Ishikawa (cell line): ENCODE data around the gene DNAJC27.

Source experiments
- CEBPB ChIP-seq: IDR thresholded peaks from 2 replicates; pipeline ENCODE4 v1.6.1; 2012
- CREB1 ChIP-seq: IDR thresholded peaks from 2 replicates; pipeline ENCODE4 v1.6.1; 2012; ENCODE audit warnings: low read depth
- EGR1 ChIP-seq: IDR thresholded peaks from 2 replicates; pipeline ENCODE4 v1.6.1; 2012
- EP300 ChIP-seq: IDR thresholded peaks from 2 replicates; pipeline ENCODE4 v1.6.1; 2012; ENCODE audit warnings: borderline replicate concordance
- FOXM1 ChIP-seq: IDR thresholded peaks from 2 replicates; pipeline ENCODE4 v1.6.1; 2012; ENCODE audit warnings: low read depth, borderline replicate concordance
- NFIC ChIP-seq: IDR thresholded peaks from 2 replicates; pipeline ENCODE4 v1.6.1; 2012
- RAD21 ChIP-seq: IDR thresholded peaks from 2 replicates; pipeline ENCODE4 v1.6.1; 2012; ENCODE audit warnings: low read depth
- TAF1 ChIP-seq: IDR thresholded peaks from 2 replicates; pipeline ENCODE4 v1.6.1; 2012; ENCODE audit warnings: low read depth, mild to moderate bottlenecking
- TCF12 ChIP-seq: IDR thresholded peaks from 2 replicates; pipeline ENCODE4 v1.6.1; 2012; ENCODE audit warnings: low read depth
- TEAD4 ChIP-seq: IDR thresholded peaks from 2 replicates; pipeline ENCODE4 v1.6.1; 2012
- YY1 ChIP-seq: IDR thresholded peaks from 2 replicates; pipeline ENCODE4 v1.6.1; 2012; ENCODE audit warnings: low read depth
- ZBTB7A ChIP-seq: IDR thresholded peaks from 2 replicates; pipeline ENCODE4 v1.6.1; 2012; ENCODE audit warnings: low read depth
- TF ChIP-seq, protein P1 (sequence below): IDR thresholded peaks from 2 replicates; pipeline ENCODE4 v1.6.1; 2012
- TF ChIP-seq, protein P2 (sequence below): IDR thresholded peaks from 2 replicates; pipeline ENCODE4 v1.6.1; 2012
- TF ChIP-seq, protein P3 (sequence below): IDR thresholded peaks from 2 replicates; pipeline ENCODE4 v1.6.1; 2012; ENCODE audit warnings: low read depth, mild to moderate bottlenecking

DNAJC27 gene

DNA sequence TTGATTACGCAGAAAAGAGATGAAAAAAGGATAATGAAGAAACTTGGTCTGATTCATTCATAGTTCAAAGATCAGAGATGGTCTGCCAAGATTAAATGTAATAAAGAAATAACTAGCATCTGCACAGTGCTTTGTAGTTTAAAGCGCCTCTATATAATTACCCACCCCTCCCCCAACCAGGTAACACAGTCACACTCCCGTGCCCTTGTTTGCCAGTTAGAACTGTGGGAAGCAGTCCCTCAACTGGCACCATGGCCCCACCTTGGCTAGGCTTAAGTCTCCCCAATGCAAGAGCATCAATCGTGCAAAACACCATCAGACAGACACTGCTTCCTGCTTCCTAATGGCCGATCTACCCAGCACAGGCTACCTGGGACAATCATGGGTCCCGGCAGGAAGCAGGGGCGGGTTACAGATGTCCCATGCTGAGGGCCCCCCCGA, 63.3 kb downstream of the DNAJC27 start:
- TF ChIP-seq FOXM1 (no peak), TEAD4 (no peak)

DNA sequence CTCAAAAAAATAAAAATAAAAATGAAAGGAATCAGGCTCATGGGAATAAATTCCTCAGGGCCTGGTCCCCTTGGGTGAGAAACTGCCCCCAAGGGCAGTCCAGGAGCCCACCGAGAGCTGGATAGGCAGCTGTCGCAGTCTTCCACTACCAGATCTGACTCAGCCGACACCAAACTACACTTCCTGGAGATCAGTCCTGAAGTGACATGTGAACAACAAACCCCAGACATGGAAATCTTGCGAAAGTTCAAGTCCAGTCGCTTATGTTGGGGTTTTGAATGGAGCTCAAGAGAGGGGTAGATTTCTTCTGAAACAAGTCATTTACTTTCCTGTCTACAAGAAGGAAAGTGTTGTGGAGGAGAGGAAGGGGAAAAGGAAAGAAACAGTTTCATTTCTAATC, 64.6 kb downstream of the DNAJC27 start:
- TF ChIP-seq NFIC, result no peak
- TF ChIP-seq TEAD4, result no peak

DNA sequence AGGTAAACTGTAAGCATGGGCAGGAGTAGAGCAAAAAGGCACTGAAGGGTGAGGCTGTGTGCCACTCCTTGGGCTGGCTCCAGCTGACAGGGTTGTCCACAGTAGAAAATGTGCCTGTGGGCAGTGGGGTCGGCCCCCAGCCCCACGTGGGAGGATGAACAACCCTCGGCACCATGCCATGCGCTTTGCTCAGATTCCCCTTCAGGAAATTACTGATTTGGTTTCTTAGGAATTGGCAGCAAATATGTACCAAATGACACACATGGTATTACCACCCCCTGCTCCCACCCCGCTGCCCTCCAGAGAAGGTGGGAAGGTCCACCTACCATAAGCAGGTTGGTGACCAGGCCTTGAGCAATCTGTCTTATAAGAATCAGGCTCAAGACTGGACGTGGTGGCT, 65.3 kb downstream of the DNAJC27 start:
- TF ChIP-seq RAD21 (no peak), TCF12 (no peak), CREB1 (no peak), EP300 (no peak)
- TF ChIP-seq, protein P1, sequence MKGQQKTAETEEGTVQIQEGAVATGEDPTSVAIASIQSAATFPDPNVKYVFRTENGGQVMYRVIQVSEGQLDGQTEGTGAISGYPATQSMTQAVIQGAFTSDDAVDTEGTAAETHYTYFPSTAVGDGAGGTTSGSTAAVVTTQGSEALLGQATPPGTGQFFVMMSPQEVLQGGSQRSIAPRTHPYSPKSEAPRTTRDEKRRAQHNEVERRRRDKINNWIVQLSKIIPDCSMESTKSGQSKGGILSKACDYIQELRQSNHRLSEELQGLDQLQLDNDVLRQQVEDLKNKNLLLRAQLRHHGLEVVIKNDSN, result no peak

DNA sequence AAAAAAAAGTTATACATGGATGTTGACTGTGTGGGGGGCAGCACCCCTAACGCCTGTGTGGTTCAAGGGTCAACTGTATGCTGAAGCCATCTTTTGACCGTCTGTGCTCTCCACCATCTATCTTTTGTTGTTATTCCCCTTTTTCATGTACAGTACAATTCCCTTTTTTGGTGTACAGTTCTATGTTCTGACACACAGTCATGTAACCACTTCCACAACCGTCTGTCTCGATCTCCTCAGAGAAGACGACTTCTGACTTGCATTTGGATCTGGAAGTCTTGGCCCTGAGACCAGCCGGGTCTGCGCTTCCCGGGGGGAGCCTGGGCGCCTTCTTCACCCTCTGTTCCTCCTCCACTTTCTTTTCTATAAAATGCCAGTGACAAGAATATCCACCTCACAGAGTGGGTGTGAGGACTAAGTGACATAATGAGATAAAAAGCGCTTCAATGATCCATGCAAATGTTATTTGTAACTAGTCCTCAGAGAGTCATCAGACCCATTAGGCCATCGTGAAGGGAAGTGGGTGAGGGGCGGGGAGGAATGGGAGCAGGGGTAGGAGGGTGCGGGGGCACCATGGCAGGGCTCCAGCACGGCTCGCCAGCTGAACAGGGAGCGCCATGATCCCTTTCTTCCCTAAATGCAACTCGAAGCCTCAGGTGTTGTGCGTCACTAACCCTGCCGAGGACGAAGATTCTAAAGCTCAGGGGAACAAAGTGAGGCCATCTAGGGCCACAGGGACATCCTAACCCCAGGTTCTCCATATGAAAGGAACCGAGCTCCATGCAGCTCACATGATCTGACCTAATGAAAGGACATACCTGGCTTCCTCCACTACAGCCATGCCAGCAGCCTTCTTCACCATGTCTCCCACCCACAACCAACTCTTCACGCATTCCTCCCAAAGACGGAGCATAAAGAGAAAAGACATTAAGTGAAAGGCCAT, 68.3 kb downstream of the DNAJC27 start:
- TF ChIP-seq, protein P2, sequence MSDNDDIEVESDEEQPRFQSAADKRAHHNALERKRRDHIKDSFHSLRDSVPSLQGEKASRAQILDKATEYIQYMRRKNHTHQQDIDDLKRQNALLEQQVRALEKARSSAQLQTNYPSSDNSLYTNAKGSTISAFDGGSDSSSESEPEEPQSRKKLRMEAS, result no peak
- TF ChIP-seq TCF12, result no peak
- TF ChIP-seq CEBPB, result no peak
- TF ChIP-seq TEAD4, result no peak
- TF ChIP-seq TAF1, result no peak
- TF ChIP-seq ZBTB7A, result no peak

DNA sequence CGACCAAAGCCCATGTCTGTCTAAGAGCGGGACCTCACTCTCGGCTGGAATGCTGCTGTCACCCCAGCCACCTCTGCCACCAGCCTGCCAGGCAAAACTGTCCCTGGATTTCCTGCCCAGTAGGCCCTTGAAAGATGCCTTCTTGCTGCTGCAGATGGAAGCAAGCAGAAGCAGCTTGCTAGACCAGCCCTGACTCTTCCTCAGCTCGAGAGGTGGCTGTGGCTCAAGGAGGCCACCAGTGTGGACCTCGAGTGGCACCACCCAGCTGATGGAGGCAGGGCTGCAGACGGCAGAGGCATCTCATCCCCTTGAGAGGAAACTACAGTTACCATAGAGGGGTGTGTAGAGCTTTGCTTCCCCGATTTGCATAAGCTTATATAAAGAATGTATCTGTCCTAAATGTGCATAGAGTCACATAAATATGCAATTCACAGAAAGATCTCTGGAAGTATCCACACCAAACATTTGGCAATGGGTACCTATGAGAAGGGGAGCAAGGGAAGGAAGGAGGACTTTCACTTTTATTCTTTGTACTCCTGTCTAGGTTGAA, 72.3 kb downstream of the DNAJC27 start:
- TF ChIP-seq CEBPB, result no peak
- TF ChIP-seq, protein P1, result no peak
- TF ChIP-seq NFIC, result no peak
- TF ChIP-seq TEAD4, result no peak
- TF ChIP-seq CREB1, result no peak
- TF ChIP-seq, protein P3, sequence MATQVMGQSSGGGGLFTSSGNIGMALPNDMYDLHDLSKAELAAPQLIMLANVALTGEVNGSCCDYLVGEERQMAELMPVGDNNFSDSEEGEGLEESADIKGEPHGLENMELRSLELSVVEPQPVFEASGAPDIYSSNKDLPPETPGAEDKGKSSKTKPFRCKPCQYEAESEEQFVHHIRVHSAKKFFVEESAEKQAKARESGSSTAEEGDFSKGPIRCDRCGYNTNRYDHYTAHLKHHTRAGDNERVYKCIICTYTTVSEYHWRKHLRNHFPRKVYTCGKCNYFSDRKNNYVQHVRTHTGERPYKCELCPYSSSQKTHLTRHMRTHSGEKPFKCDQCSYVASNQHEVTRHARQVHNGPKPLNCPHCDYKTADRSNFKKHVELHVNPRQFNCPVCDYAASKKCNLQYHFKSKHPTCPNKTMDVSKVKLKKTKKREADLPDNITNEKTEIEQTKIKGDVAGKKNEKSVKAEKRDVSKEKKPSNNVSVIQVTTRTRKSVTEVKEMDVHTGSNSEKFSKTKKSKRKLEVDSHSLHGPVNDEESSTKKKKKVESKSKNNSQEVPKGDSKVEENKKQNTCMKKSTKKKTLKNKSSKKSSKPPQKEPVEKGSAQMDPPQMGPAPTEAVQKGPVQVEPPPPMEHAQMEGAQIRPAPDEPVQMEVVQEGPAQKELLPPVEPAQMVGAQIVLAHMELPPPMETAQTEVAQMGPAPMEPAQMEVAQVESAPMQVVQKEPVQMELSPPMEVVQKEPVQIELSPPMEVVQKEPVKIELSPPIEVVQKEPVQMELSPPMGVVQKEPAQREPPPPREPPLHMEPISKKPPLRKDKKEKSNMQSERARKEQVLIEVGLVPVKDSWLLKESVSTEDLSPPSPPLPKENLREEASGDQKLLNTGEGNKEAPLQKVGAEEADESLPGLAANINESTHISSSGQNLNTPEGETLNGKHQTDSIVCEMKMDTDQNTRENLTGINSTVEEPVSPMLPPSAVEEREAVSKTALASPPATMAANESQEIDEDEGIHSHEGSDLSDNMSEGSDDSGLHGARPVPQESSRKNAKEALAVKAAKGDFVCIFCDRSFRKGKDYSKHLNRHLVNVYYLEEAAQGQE, result no peak
- TF ChIP-seq, protein P2, result no peak
- TF ChIP-seq RAD21, result no peak
- TF ChIP-seq TCF12, result no peak
- no peak for TF ChIP-seq YY1
- TF ChIP-seq EP300, result no peak

DNA sequence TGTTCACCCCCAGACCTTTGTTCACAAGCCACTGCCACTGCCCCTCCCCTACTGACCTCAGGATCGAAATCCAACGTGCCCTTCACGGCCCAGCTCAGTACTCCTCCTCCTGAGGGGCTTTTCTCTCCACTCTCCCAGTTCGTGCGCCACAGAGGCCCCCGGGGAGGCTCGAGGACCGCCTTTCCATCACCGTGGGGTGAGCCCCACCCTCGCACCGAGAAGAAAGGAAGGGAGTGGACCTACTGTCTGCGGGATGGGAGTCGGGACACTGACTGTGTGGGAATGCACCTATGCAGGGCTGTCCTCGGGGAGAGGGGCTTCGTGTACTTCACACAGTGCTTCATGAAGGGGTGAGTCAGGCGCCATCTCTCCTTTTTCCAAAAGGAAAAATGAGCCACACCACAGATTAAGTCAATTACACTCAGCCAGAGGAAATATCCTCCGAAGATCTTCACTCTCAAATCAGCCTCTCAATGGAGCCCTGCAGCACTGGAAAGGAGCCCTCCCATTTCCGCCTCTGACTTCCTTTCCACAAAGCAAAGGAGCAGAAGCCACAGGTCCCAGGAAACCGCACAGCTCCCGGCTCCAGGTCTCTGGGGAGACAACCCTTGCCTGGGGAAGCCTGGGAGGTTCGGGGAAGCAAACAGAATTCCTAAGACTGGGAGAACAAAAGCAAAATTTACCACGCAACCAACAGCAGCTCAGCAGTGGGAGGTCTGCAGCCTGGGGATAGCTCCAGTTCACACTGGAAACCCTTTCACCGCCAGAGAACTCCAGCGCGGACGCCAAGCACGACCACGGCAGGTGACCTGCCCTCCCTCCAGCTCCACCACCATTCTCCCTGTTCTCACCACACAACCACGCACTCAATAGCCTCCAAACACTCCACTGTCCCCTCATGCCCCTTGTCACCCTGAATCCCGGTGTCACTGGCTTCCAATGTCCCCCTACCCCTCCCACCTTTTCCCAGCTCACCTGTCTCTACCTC, 73.3 kb downstream of the DNAJC27 start:
- TF ChIP-seq ZBTB7A, result no peak
- TF ChIP-seq TEAD4, result no peak
- TF ChIP-seq, protein P1, result no peak
- TF ChIP-seq, protein P3, result no peak
- no peak for TF ChIP-seq TAF1
- TF ChIP-seq YY1, result no peak
- TF ChIP-seq EP300, result no peak
- TF ChIP-seq CEBPB, result no peak
- TF ChIP-seq NFIC, result no peak
- TF ChIP-seq EGR1, result no peak
- TF ChIP-seq, protein P2, result no peak
- no peak for TF ChIP-seq FOXM1
- no peak for TF ChIP-seq CREB1
- TF ChIP-seq TCF12, result no peak
- no peak for TF ChIP-seq RAD21
